ENCODE measurements around the gene SLC17A9.

The SLC17A9 gene

DNA sequence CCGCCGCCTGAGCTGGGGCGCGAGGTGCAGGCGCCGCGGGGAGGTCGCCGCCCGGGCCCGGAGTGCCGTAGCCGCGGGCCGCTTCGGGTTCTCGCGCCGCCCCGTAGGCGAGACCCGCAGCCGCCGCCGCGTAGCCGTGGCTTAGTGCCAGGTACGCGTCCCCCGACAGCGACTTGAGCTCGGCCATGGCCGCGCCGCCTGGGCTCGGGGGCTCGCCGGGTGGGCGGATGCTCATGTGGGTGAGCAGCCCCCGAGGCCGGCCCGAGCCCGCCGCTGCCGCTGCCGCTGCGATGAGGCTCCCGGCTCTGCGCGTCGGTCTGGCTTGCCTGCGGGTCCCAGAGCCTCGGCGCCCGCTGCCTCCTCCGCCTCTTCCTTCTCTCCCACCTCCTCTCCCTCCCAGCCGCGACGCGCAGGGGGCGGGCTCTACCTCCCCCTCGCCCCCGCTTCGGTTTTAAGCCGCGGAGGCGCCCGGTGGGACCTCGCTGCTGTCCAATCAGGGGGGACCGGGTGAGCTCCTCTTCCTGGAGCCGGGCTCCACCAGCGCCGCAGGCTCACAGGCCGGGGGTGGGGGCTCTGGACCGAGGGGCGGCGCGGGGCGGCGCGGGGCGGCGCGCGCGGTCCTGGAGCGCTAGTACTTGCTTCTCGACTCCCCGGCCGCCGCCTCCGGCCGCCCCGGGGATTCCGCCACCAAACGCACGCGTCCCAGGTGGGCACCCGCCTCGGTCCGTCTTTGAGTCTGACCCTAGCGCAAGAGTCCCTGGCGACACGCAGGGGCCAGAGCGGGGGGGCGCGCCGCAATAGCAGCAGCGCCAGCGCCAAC is 54.2 kb downstream of the SLC17A9 start, which contains the start of gene BHLHE23:
Gene BHLHE23, minus strand, starts transcription at position 425 of the 820 bp plus-strand sequence. Its CDS starts 190 bp downstream, at position 235.
- TF ChIP-seq FOXP2 (optimal IDR thresholded peaks at IDR 0.05; ENCODE audit: control extremely low read depth, extremely low read length, insufficient read depth) (no peak), EZH2 (IDR thresholded peaks at IDR 0.05) (peak; percentile 57), POLR2AphosphoS5 (IDR thresholded peaks at IDR 0.05; ENCODE audit: borderline replicate concordance, low read depth, low read length) (no peak)
- Histone ChIP-seq H3K9me3 (ENCODE audit: low read depth, low read length) (no peaks in the 10 kb centered on the region), H3K4me3 (no peak within 1 kb of the TSS; the same call in 1 of the 2 replicates), H3K9ac (ENCODE audit: insufficient read length) (no peak within 1 kb of the TSS), H3K27ac (no peak within 1 kb of the TSS), H3K36me3 (ENCODE audit: insufficient read depth, low read length) (no peaks in the 10 kb centered on the region)
- no peak for DNase-seq (ENCODE audit: low read depth, low spot score)

- Histone ChIP-seq H3K27ac (no peak overlapping the region), H3K9ac (ENCODE audit: insufficient read length) (no peak overlapping the region), H3K9me3 (ENCODE audit: low read depth, low read length) (no peaks in the 10 kb centered on the region), H3K4me3 (no peak overlapping the region; the same call in 1 of the 2 replicates), H3K36me3 (ENCODE audit: insufficient read depth, low read length) (no peaks in the 10 kb centered on the region)
- no peak for TF ChIP-seq POLR2AphosphoS5 (IDR thresholded peaks at IDR 0.05; ENCODE audit: borderline replicate concordance, low read depth, low read length)
- no peak for TF ChIP-seq EZH2 (IDR thresholded peaks at IDR 0.05)
- TF ChIP-seq FOXP2 (optimal IDR thresholded peaks at IDR 0.05; ENCODE audit: control extremely low read depth, extremely low read length, insufficient read depth) = no peak
- DNase-seq (ENCODE audit: low read depth, low spot score) = no peak
Observed at GRCh38 chr20:63007360-63007645, 54.8 kb downstream of the SLC17A9 start.

DNA sequence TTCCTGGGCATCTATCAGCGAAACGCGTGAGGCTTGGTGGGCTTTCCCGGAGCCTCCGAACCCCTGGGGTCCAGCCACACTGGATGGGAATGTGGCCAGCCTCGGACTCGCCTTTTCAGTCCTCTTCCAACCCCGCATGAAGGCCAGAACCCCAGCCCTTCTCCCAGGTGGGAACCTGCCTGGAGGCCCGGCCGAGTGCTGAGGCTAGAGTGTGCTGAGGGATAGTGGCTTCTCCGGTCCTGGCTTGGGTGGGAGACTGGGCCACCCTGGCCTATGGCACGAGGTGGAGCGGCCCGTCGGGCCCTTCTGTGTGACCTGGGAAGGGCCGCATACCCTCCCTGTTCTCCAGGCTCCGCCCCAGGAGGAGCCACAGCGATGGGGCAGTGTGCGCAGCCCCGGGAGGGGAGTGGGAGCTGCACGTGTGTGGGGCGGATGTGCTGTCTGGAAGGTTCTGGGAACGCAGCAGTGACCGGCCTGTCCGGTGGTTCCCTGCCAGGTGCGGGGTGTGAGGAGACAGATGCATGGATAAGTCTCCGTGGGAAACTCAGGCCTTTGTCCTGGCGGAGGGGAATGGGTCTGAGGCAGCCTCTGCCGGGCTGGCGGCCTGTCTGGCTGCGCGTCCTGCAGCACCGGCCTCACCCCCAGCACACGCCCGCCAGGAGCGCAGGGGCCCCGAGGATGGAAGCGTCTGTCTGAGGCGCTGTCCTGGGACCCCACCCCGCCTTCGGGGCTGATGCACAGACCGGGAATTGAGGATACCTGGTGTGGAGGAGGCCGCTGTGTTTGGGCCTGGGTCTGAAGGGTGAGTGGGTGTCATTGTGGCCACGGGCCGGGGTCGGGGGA is 55.4 kb downstream of the SLC17A9 start:
- no peak overlapping the region for H3K27ac ChIP-seq
- no peak overlapping the region for H3K4me3 ChIP-seq
- no peak for DNase-seq (ENCODE audit: low read depth, low spot score)
- no peaks in the 10 kb centered on the region for H3K9me3 ChIP-seq (ENCODE audit: low read depth, low read length)
- no peak for TF ChIP-seq FOXP2 (optimal IDR thresholded peaks at IDR 0.05; ENCODE audit: control extremely low read depth, extremely low read length, insufficient read depth)
- no peak overlapping the region for H3K9ac ChIP-seq (ENCODE audit: insufficient read length)
- H3K36me3 ChIP-seq (ENCODE audit: insufficient read depth, low read length) = no peaks in the 10 kb centered on the region

GRCh38 chr20:63008541-63009044 is 56.1 kb downstream of the SLC17A9 start:
- H3K36me3 ChIP-seq (ENCODE audit: insufficient read depth, low read length) = no peaks in the 10 kb centered on the region
- H3K27ac ChIP-seq = no peak overlapping the region
- DNase-seq (ENCODE audit: low read depth, low spot score) = no peak
- no peak overlapping the region for H3K9ac ChIP-seq (ENCODE audit: insufficient read length)
- no peaks in the 10 kb centered on the region for H3K9me3 ChIP-seq (ENCODE audit: low read depth, low read length)
- TF ChIP-seq FOXP2 (optimal IDR thresholded peaks at IDR 0.05; ENCODE audit: control extremely low read depth, extremely low read length, insufficient read depth) = no peak
- no peak for TF ChIP-seq EZH2 (IDR thresholded peaks at IDR 0.05)
- TF ChIP-seq POLR2AphosphoS5 (IDR thresholded peaks at IDR 0.05; ENCODE audit: borderline replicate concordance, low read depth, low read length) = no peak
- H3K4me3 ChIP-seq = no peak overlapping the region

DNA sequence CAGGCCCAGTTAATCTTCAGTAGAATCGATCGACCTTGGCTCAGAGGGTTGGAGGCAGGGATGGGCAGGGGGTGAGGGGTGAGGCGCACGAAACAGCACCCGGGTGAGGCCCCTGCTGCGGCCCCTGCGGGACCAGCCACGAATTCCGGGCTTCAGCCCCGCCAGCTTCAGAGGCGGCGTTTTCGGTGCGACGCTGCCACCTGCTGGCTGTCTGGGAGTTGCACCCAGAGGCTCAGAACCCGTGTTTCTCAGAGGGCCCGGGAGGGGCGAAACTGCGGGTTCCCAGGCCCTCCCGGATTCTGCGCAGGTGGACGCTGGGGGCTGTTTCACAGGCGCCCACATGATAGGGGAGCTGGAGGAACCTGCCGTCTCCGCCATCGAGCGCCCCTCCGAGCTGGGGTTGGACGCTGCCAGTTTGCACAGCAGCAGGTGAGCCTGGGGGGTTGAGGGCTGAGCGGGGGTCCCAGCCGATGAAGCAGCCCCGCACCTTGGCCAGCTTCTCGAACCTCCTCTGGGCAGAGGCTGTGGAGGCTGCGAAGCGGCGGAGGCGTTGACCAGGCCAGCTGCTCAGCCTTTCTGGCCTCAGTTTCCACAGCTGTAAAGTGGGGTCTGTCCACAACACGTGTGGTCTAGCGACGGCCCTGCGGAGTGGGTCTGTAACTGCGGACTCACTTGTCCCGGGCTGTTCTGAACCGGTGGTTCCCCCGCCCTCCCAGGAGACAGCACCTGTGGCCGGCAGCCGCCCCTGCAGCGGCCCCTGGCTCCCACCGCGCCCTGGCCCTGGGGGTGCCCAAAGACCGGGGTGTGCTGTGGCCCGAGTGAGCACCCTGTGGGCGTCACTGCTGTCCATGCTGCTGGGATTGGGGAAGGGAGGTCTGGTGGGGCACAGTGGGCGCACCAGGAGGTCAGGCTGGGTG is 56.8 kb downstream of the SLC17A9 start:
- H3K9ac ChIP-seq (ENCODE audit: insufficient read length) = no peak overlapping the region
- no peak overlapping the region for H3K27ac ChIP-seq
- H3K4me3 ChIP-seq = no peak overlapping the region

GRCh38 chr20:63009988-63010769 is 57.7 kb downstream of the SLC17A9 start:
- H3K27ac ChIP-seq = no peak overlapping the region
- H3K36me3 ChIP-seq (ENCODE audit: insufficient read depth, low read length) = no peaks in the 10 kb centered on the region
- no peak overlapping the region for H3K9ac ChIP-seq (ENCODE audit: insufficient read length)
- H3K4me3 ChIP-seq = 0 out of 2 replicates have a peak overlapping the region, but pooled peaks have one; percentile 25
- DNase-seq (ENCODE audit: low read depth, low spot score) = no peak
- no peaks in the 10 kb centered on the region for H3K9me3 ChIP-seq (ENCODE audit: low read depth, low read length)
- TF ChIP-seq EZH2 (IDR thresholded peaks at IDR 0.05) (no peak), POLR2AphosphoS5 (IDR thresholded peaks at IDR 0.05; ENCODE audit: borderline replicate concordance, low read depth, low read length) (no peak), FOXP2 (optimal IDR thresholded peaks at IDR 0.05; ENCODE audit: control extremely low read depth, extremely low read length, insufficient read depth) (no peak)

More for the DNA sequence above, 56.8 kb downstream of the SLC17A9 start:
- no peaks in the 10 kb centered on the region for H3K9me3 ChIP-seq (ENCODE audit: low read depth, low read length)
- no peaks in the 10 kb centered on the region for H3K36me3 ChIP-seq (ENCODE audit: insufficient read depth, low read length)
- no peak for TF ChIP-seq POLR2AphosphoS5 (IDR thresholded peaks at IDR 0.05; ENCODE audit: borderline replicate concordance, low read depth, low read length)
- TF ChIP-seq EZH2 (IDR thresholded peaks at IDR 0.05) = no peak
- TF ChIP-seq FOXP2 (optimal IDR thresholded peaks at IDR 0.05; ENCODE audit: control extremely low read depth, extremely low read length, insufficient read depth) = no peak
- DNase-seq (ENCODE audit: low read depth, low spot score) = no peak

DNA sequence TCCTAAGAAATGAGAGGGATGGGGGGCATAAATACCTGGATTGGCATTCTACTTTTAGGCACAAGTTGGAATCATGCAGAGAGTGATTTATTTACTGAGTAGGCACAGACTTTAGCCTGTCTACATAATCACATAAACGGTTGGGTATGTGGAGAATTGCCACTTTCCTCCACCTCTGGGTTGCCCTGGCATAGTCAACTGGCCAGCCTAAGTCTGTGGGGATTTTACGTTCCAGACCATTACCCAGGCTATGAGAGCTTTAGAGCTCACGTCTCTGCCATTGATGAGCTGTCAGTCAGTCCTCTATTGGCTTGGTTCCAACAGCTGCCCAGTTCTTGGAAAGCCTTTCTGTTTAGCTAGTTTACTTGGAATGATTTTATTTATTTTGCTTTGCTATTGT is 59.3 kb downstream of the SLC17A9 start:
- Histone ChIP-seq H3K4me3 (no peak overlapping the region), H3K9ac (ENCODE audit: insufficient read length) (no peak overlapping the region), H3K9me3 (ENCODE audit: low read depth, low read length) (no peaks in the 10 kb centered on the region), H3K27ac (no peak overlapping the region), H3K36me3 (ENCODE audit: insufficient read depth, low read length) (no peaks in the 10 kb centered on the region)
- no peak for DNase-seq (ENCODE audit: low read depth, low spot score)
- no peak for TF ChIP-seq EZH2 (IDR thresholded peaks at IDR 0.05)
- TF ChIP-seq POLR2AphosphoS5 (IDR thresholded peaks at IDR 0.05; ENCODE audit: borderline replicate concordance, low read depth, low read length) = no peak
- no peak for TF ChIP-seq FOXP2 (optimal IDR thresholded peaks at IDR 0.05; ENCODE audit: control extremely low read depth, extremely low read length, insufficient read depth)

Measured in SK-N-MC (cell line).